ENCODE data around the gene ZFP64. TPM values are rescaled to one million over a fixed set of nuclear protein-coding genes. Genes with fewer than 3 reads are reported as not detected.

The ZFP64 gene
- total and polyA plus RNA-seq, 7 donors, result 2.5 to 6.5 (median 3.4) TPM

DNA sequence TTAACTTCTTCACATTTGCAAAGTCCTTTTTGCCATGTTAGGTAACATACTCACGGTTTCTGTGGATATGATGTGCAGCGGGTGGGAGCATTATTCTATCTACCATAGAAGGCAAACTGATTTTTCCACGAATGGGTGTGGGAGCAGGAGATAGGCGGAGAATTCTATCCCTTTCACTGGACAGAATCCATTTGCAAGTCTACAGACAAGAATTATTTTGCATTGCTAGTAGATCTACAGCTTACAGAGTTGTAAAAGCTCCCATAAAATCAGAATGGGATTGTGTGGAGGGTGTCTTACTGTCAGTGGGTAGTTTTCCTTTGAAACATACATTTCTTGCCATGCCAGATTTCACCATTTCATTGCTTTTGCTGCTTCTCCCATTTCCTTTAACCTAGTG lies 22.4 kb upstream of the ZFP64 start:
- H3K4me1 ChIP-seq, result no peaks in the 10 kb centered on the region
- 67 to 77% (median 69%) methylated on average over 4 of the region's 4 CpGs for WGBS, 3 donors
- no peak for DNase-seq
- no peak overlapping the region for H3K27ac ChIP-seq
- H3K9me3 ChIP-seq, result peaks cover 3% of the 10 kb centered on the region
- H3K4me3 ChIP-seq, result no peak overlapping the region
- H3K27me3 ChIP-seq (ENCODE audit: insufficient read depth in 3 of 3, low read length in 2 of 3), result peaks cover 0 to 2% (median 0%) of the 10 kb centered on the region in 3 donors
- ATAC-seq, result no peak
- no peak for TF ChIP-seq CTCF (IDR thresholded peaks at IDR 0.05)
- intact Hi-C loops (cut with DNase I), result no loop called here
- H3K36me3 ChIP-seq (ENCODE audit: insufficient read depth in 1 of 2, low read depth in 1 of 2), result no peaks in the 10 kb centered on the region

GRCh38 chr20:52212943-52213342 lies 21.4 kb upstream of the ZFP64 start:
- no peaks in the 10 kb centered on the region for H3K4me1 ChIP-seq
- H3K36me3 ChIP-seq (ENCODE audit: insufficient read depth in 1 of 2, low read depth in 1 of 2), result no peaks in the 10 kb centered on the region
- DNase-seq (no peak), ATAC-seq (no peak)
- WGBS, 3 donors, result 61 to 69% (median 63%) methylated on average over 2 of the region's 2 CpGs
- intact Hi-C loops (cut with DNase I), result no loop called here
- H3K27me3 ChIP-seq (ENCODE audit: insufficient read depth in 3 of 3, low read length in 2 of 3), result peaks cover 0 to 2% (median 0%) of the 10 kb centered on the region in 3 donors
- H3K9me3 ChIP-seq, result peaks cover 3% of the 10 kb centered on the region
- H3K27ac ChIP-seq, result no peak overlapping the region
- TF ChIP-seq CTCF (IDR thresholded peaks at IDR 0.05), result no peak
- no peak overlapping the region for H3K4me3 ChIP-seq

DNA sequence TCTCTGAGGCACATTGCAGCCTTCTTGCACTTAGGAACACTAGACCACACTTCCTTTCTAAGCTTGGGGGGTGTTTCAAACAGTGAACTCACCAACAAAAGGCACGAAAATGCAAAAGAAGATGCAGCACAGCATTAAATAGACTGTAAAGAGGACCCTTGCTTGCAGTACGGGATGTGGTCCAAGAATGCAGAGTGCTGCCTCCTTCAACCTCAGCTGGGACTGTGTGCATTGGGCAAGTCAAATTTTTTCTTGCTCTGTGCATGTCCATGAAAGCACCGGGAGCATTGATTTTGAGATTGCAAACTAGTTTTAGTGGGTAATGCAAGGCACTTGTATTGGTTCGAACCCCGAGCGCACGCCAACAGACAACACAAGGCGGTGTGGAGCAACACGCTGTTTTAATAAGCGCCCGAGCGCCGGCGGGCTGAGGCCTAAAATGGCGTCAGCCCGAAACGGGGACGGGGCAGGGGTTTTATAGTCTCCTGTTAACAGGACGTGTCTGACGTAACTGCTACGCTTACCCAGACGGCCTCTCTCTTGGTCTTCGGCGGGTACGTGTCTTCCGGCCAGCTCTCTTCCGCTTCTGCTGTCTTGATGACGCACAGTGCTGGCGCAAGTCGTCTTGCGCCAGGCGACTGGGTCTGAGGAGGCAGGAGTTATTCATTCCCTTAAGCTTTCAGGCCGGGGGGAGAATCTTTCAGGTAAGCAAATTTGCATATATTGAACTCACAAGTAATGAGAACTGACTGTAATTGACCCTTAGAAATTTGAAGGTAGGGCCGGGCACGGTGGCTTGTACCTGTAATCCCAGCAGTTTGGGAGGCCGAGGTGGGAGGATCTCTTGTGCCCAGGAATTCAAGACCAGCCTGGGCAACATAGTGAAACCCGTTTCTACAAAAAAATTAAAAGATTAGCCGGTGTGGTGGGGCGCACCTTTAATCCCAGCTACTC lies 18.7 kb upstream of the ZFP64 start:
- DNase-seq, result no peak
- Histone ChIP-seq H3K4me1 (no peaks in the 10 kb centered on the region), H3K4me3 (no peak overlapping the region), H3K27ac (no peak overlapping the region), H3K9me3 (peaks cover 3% of the 10 kb centered on the region), H3K27me3 (ENCODE audit: insufficient read depth in 3 of 3, low read length in 2 of 3) (peaks cover 0 to 2% (median 0%) of the 10 kb centered on the region in 3 donors), H3K36me3 (ENCODE audit: insufficient read depth in 1 of 2, low read depth in 1 of 2) (no peaks in the 10 kb centered on the region)
- intact Hi-C loops (cut with DNase I), result no loop called here
- TF ChIP-seq CTCF (IDR thresholded peaks at IDR 0.05), result no peak
- WGBS, 3 donors, result 92 to 93% (median 93%) methylated on average over 39 of the region's 39 CpGs
- no peak for ATAC-seq

- Histone ChIP-seq H3K27ac (no peak overlapping the region), H3K9me3 (peaks cover 3% of the 10 kb centered on the region), H3K27me3 (ENCODE audit: insufficient read depth in 3 of 3, low read length in 2 of 3) (peaks cover 0 to 2% (median 0%) of the 10 kb centered on the region in 3 donors), H3K36me3 (ENCODE audit: insufficient read depth in 1 of 2, low read depth in 1 of 2) (no peaks in the 10 kb centered on the region), H3K4me1 (no peaks in the 10 kb centered on the region), H3K4me3 (no peak overlapping the region)
- WGBS, 3 donors, result 25 to 33% (median 32%) methylated on average over 4 of the region's 4 CpGs
- DNase-seq, result no peak
- intact Hi-C loops (cut with DNase I), result no loop called here
- TF ChIP-seq CTCF (IDR thresholded peaks at IDR 0.05), result no peak
- ATAC-seq, result no peak
These were observed 17.6 kb upstream of the ZFP64 start for GRCh38 chr20:52209154-52209571.

Measured in psoas muscle (tissue), 8 donors.